Smooth muscle cell (in vitro differentiated cells): ENCODE results near the gene GPR62. TPM values are rescaled to one million over a fixed set of nuclear protein-coding genes. Genes with fewer than 3 reads are reported as not detected.

Experiments
- DNase-seq: peaks from one replicate; lab custom pipeline; 2025; ENCODE audit not compliant: unreplicated experiment; lab: John Stamatoyannopoulos, UW
- H2AFZ ChIP-seq: fragments of 200-600 bp; sonication (generic); 2 replicates; pipeline ENCODE4 v1.6.0; 2016; ENCODE audit warnings: antibody characterized with exemption, low read depth, mild to moderate bottlenecking
- H3F3A ChIP-seq: fragments of 200-600 bp; sonication (generic); 2 replicates; pipeline ENCODE4 v1.6.0; 2017; ENCODE audit warnings: antibody characterized with exemption, low read depth
- H3K27ac ChIP-seq: fragments of 200-600 bp; sonication (generic); 2 replicates; pipeline ENCODE4 v1.5.1; 2016; ENCODE audit warnings: low read depth, mild to moderate bottlenecking
- H3K27me3 ChIP-seq: fragments of 200-600 bp; sonication (generic); 2 replicates; pipeline ENCODE4 v1.6.1; 2016; ENCODE audit warnings: low read depth, mild to moderate bottlenecking
- H3K36me3 ChIP-seq: fragments of 200-600 bp; sonication (generic); 2 replicates; pipeline ENCODE4 v1.5.1; 2016; ENCODE audit warnings: low read depth
- H3K4me1 ChIP-seq: fragments of 200-600 bp; sonication (generic); 2 replicates; pipeline ENCODE4 v1.5.1; 2016; ENCODE audit warnings: low read depth
- H3K4me2 ChIP-seq: fragments of 200-600 bp; sonication (generic); 2 replicates; pipeline ENCODE4 v1.6.0; 2016; ENCODE audit warnings: mild to moderate bottlenecking
- H3K4me3 ChIP-seq: fragments of 200-600 bp; sonication (generic); 2 replicates; pipeline ENCODE4 v1.5.1; 2016; ENCODE audit warnings: mild to moderate bottlenecking
- H3K79me2 ChIP-seq: fragments of 200-600 bp; sonication (generic); 2 replicates; pipeline ENCODE4 v1.6.0; 2016; ENCODE audit warnings: low read depth, mild to moderate bottlenecking
- H3K9ac ChIP-seq: fragments of 200-600 bp; sonication (generic); 2 replicates; pipeline ENCODE4 v1.6.0; 2016; ENCODE audit warnings: low read depth
- H3K9me3 ChIP-seq: fragments of 200-600 bp; sonication (generic); replicated peaks from 2 replicates; pipeline ENCODE4 v1.5.1; 2016; ENCODE audit warnings: low read depth
- H4K20me1 ChIP-seq: fragments of 200-600 bp; sonication (generic); 2 replicates; pipeline ENCODE4 v1.6.0; 2016; ENCODE audit warnings: low read depth
- WGBS: methylation state at CpG from one replicate; pipeline ENCODE4 v1.1.7; 2016; ENCODE audit warnings: low lambda C conversion rate; 5-methylcytosine and 5-hydroxymethylcytosine counted together
- polyA plus RNA-seq: library from polyadenylated mRNA; unstranded; fragments of >200 nt; fragmentation: Nextera tagmentation; extraction: Ambion mirVana; gene quantifications from 2 replicates; pipeline ENCODE4 v1.2.1, GENCODE V29; 2016
- total RNA-seq: library from RNA; depleted of rRNA; stranded (reverse); fragments of >200 nt; gene quantifications from 2 replicates; pipeline ENCODE4 v1.2.3, GENCODE V29; 2014
- TF ChIP-seq, protein P1 (sequence below): fragments of 200-600 bp; sonication (generic); IDR thresholded peaks from 2 replicates; pipeline ENCODE4 v1.5.1; 2017; ENCODE audit warnings: borderline replicate concordance, mild to moderate bottlenecking, antibody characterized with exemption; ENCODE audit not compliant: insufficient read depth, poor library complexity, severe bottlenecking

The GPR62 gene
- total and polyA plus RNA-seq, 2 experiments from 2014 or later, result 0.09 to 0.18 TPM

DNA sequence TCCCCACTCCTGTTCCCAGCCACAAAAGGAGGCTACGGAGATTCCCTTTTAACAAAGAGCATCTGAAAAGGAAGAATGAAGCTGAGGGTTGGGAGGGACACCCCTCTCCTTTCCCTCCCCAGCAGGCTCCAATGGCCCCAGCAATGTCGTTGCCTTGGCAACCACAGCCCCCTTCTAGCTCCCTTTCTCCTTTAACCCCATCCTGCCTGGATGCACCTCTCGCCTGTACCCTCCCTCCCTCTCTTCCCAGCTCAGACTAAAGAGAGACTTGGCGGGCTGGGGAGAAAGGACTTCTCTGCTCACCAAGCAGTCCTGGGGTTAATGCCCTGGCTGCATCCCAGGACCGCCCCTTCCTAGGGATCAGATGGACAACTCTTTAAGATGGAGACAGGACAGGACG lies 47.6 kb downstream of the GPR62 start:
- no peak overlapping the region for H2AFZ ChIP-seq
- H3K4me1 ChIP-seq, result peaks cover 42% of the 10 kb centered on the region
- no peak overlapping the region for H3K9ac ChIP-seq
- H3K4me2 ChIP-seq, result no peak overlapping the region
- no peaks in the 10 kb centered on the region for H3K27me3 ChIP-seq
- no peak overlapping the region for H3K27ac ChIP-seq
- 76% methylated on average over 6 of the region's 6 CpGs for WGBS
- H3K9me3 ChIP-seq, result no peaks in the 10 kb centered on the region
- H3K79me2 ChIP-seq, result no peaks in the 10 kb centered on the region
- TF ChIP-seq, protein P1, sequence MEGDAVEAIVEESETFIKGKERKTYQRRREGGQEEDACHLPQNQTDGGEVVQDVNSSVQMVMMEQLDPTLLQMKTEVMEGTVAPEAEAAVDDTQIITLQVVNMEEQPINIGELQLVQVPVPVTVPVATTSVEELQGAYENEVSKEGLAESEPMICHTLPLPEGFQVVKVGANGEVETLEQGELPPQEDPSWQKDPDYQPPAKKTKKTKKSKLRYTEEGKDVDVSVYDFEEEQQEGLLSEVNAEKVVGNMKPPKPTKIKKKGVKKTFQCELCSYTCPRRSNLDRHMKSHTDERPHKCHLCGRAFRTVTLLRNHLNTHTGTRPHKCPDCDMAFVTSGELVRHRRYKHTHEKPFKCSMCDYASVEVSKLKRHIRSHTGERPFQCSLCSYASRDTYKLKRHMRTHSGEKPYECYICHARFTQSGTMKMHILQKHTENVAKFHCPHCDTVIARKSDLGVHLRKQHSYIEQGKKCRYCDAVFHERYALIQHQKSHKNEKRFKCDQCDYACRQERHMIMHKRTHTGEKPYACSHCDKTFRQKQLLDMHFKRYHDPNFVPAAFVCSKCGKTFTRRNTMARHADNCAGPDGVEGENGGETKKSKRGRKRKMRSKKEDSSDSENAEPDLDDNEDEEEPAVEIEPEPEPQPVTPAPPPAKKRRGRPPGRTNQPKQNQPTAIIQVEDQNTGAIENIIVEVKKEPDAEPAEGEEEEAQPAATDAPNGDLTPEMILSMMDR, result no peak
- DNase-seq, result no peak
- no peaks in the 10 kb centered on the region for H3F3A ChIP-seq
- no peaks in the 10 kb centered on the region for H4K20me1 ChIP-seq
- no peak overlapping the region for H3K4me3 ChIP-seq
- H3K36me3 ChIP-seq, result no peaks in the 10 kb centered on the region

DNA sequence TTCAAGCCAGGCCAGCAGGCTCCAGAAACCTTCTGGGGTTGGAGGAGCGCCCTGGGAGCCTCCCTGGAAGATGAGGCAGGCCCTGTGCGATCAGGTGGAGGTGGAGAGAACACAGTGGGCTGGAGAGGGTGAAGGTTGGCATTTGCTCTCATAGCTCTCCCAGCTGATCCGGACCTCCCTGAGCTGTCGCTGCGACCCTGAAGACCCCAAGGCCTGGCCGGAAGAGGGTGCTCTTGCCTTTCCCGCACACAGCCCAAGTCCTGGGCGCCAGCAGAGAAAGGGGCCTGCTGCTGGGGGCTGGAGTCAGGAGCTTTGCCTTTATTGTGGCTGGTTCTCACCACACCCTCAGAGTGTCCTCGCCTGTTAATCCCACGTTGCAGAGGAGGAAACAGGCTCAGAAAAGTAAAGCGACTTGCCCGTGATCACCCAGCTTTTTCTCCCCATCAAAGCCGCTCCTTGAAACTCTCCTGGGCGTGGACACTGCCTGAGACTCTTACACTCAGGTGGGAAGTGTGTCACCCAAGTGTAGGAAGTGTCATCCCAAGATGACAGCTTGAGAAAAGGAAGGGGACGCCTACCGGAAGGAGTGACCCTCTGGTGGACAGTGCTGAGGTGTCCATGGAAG lies 49.1 kb downstream of the GPR62 start:
- TF ChIP-seq, protein P1, result peak; percentile 65
- Histone ChIP-seq H3K27ac (no peak overlapping the region), H3K4me2 (no peak overlapping the region), H3K9me3 (no peaks in the 10 kb centered on the region), H3K36me3 (no peaks in the 10 kb centered on the region), H3K27me3 (no peaks in the 10 kb centered on the region), H3K79me2 (no peaks in the 10 kb centered on the region), H3K4me1 (peaks cover 42% of the 10 kb centered on the region), H3K9ac (no peak overlapping the region), H4K20me1 (no peaks in the 10 kb centered on the region), H3K4me3 (no peak overlapping the region), H3F3A (no peaks in the 10 kb centered on the region), H2AFZ (no peak overlapping the region)
- WGBS, result 36% methylated on average over 16 of the region's 16 CpGs
- no peak for DNase-seq

DNA sequence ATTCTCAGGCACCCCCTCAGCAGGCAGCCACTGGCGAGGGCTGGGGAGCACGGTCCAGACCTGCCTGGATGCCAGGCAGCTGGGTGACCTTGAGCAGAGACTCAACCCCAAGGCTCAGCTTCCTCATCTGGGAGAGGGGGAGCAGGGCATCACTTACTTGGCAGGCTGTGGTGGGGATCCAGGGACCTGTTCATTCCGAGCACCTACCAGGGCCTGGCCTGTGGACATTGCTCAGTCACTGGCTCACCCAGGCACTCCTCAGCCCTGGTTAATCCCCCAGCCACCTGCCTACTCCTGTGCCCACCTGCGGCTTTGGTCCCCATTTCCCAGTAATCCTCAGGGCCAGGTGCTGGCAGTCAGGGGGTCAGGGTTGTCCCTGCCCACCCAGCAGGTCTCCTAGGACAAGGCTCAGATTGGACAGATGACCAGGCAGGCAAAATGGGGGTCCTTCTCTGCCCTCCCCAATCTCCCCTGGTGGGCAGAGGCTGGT lies 49.8 kb downstream of the GPR62 start:
- Histone ChIP-seq H3K79me2 (no peaks in the 10 kb centered on the region), H3F3A (no peaks in the 10 kb centered on the region), H3K27me3 (no peaks in the 10 kb centered on the region), H3K4me2 (peak overlapping the region; percentile 74), H3K9ac (no peak overlapping the region), H3K36me3 (no peaks in the 10 kb centered on the region), H3K27ac (no peak overlapping the region), H2AFZ (no peak overlapping the region), H3K9me3 (no peaks in the 10 kb centered on the region), H3K4me1 (peaks cover 42% of the 10 kb centered on the region), H3K4me3 (no peak overlapping the region), H4K20me1 (no peaks in the 10 kb centered on the region)
- 98% methylated on average over 4 of the region's 4 CpGs for WGBS
- DNase-seq, result no peak
- TF ChIP-seq, protein P1, result no peak

DNA sequence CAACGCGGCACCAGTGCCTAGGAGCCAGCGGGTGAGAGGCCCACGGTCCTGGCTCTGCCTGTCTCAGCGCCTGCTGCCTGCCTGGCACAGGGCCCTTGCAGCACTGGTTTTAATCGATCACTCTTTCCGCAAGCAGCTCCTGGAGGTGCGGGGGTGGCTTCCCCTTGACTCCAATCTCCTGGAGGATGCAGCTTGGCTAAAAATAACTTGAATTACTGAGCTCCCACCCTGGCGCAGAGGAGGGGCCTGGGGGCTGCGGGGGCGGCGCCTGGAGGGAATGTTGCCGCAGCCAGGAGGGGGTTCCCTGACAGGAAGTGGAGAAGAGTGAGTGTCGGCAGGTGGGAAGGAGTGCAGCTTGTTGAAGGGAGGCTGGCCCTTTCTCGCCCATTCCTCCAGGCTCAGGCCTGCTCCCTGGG lies 50.4 kb downstream of the GPR62 start:
- no peak for DNase-seq

More for the DNA sequence above, 50.4 kb downstream of the GPR62 start:
- TF ChIP-seq, protein P1, result no peak
- no peaks in the 10 kb centered on the region for H3K27me3 ChIP-seq
- WGBS, result 11% methylated on average over 14 of the region's 15 CpGs
- H3K9me3 ChIP-seq, result no peaks in the 10 kb centered on the region
- H3K9ac ChIP-seq, result no peak overlapping the region
- no peaks in the 10 kb centered on the region for H3K79me2 ChIP-seq
- no peak overlapping the region for H3K27ac ChIP-seq
- no peaks in the 10 kb centered on the region for H3K36me3 ChIP-seq
- H4K20me1 ChIP-seq, result no peaks in the 10 kb centered on the region
- no peaks in the 10 kb centered on the region for H3F3A ChIP-seq
- H3K4me1 ChIP-seq, result peaks cover 42% of the 10 kb centered on the region
- H3K4me2 ChIP-seq, result peak overlapping the region; percentile 74
- no peak overlapping the region for H3K4me3 ChIP-seq
- peak overlapping the region; percentile 66 for H2AFZ ChIP-seq
